ENCODE measurements around the gene SLC39A3. TPM values are rescaled to one million over a fixed set of nuclear protein-coding genes. Genes with fewer than 3 reads are reported as not detected.

Gene SLC39A3
- total and polyA plus RNA-seq, 8 donors: 18.3 to 33.6 (median 22.8) TPM

DNA sequence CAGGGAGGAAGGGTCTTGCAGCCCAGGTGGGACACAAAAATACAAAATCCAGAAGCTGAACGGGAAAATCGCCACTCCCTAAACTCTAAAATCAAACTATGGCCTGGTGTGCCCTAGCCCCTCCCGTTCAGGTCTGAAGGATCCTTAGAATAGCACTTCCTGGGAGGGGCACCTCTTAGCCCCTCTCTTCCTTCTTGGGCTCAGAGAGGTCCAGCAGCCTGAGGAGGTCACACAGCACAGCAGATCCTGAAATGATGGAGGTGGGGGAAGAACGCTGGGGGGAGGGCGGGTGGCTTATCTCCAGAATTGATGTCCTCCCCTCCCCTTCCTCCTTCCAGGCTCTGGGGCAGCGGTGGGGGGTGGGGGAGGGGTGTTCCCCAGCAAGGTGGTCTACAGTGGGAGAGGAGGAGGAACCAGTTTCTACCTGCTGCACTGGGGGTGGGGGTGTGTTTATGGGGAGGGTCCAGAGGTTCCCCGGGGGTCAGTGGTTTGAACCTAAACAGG lies 20.5 kb downstream of the SLC39A3 start:
- Histone ChIP-seq H3K4me3 (no peak overlapping the region), H3K9me3 (peaks cover 0 to 10% of the 10 kb centered on the region in 2 donors), H3K36me3 (no peaks in the 10 kb centered on the region), H3K27me3 (peaks cover 22 to 75% of the 10 kb centered on the region in 2 donors), H3K27ac (no peak overlapping the region), H3K4me1 (peaks cover 2 to 8% of the 10 kb centered on the region in 2 donors)
- TF ChIP-seq, protein P1, sequence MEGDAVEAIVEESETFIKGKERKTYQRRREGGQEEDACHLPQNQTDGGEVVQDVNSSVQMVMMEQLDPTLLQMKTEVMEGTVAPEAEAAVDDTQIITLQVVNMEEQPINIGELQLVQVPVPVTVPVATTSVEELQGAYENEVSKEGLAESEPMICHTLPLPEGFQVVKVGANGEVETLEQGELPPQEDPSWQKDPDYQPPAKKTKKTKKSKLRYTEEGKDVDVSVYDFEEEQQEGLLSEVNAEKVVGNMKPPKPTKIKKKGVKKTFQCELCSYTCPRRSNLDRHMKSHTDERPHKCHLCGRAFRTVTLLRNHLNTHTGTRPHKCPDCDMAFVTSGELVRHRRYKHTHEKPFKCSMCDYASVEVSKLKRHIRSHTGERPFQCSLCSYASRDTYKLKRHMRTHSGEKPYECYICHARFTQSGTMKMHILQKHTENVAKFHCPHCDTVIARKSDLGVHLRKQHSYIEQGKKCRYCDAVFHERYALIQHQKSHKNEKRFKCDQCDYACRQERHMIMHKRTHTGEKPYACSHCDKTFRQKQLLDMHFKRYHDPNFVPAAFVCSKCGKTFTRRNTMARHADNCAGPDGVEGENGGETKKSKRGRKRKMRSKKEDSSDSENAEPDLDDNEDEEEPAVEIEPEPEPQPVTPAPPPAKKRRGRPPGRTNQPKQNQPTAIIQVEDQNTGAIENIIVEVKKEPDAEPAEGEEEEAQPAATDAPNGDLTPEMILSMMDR (IDR thresholded peaks at IDR 0.05): no peak
- DNase-seq (no peak), ATAC-seq (no peak)
- intact Hi-C loops (cut with DNase I): no loop called here

DNA sequence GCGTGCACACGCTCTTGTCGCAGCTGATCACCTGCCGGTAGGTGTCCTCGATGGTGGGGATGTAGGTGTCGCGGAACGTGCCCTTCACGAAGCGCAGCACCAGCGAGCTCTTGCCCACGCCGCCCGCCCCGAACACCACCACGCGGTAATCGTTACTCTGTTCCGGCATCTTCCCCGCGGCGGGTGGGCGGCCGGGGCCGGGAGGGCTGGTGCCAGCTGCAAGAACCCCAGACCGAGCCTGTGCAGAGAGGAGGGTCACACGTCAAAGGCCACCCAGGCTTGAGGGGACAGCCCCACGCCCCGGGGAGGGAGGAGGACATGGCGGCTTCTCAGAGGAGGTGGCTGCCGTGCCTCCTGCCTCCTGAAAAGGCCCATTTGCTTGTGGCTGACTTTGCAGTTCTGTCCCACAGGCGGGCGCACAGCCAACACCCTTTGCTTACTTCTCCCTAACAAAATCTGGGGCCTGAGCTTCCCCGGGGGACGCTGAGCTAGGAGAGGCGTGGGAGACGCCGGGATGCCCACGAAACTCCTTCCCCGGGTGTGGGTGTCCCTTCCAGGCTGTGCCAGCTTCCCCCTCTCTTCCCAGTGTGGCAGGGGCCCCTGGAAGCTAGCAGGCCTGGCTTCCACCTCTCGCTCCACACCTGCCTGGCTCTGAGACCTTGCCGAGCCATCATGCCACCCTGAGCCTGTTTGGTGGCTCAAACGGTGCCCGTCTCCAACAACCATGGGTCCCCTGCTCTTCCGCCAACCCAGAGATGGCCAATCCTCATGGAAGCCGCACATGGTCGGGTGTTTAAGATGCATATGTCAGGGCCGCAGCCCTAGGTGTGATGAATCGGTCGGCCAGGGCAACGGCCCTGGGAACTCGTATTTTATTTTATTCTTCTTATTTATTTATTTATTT lies 21.9 kb downstream of the SLC39A3 start:
- Histone ChIP-seq H3K4me1 (peaks cover 2 to 8% of the 10 kb centered on the region in 2 donors), H3K36me3 (no peaks in the 10 kb centered on the region), H3K27ac (no peak overlapping the region), H3K4me3 (no peak overlapping the region), H3K27me3 (peaks cover 22 to 61% of the 10 kb centered on the region in 2 donors), H3K9me3 (peaks cover 0 to 10% of the 10 kb centered on the region in 2 donors)
- DNase-seq (no peak), ATAC-seq (no peak)
- TF ChIP-seq, protein P1 (IDR thresholded peaks at IDR 0.05): no peak
- intact Hi-C loops (cut with DNase I): no loop called here

DNA sequence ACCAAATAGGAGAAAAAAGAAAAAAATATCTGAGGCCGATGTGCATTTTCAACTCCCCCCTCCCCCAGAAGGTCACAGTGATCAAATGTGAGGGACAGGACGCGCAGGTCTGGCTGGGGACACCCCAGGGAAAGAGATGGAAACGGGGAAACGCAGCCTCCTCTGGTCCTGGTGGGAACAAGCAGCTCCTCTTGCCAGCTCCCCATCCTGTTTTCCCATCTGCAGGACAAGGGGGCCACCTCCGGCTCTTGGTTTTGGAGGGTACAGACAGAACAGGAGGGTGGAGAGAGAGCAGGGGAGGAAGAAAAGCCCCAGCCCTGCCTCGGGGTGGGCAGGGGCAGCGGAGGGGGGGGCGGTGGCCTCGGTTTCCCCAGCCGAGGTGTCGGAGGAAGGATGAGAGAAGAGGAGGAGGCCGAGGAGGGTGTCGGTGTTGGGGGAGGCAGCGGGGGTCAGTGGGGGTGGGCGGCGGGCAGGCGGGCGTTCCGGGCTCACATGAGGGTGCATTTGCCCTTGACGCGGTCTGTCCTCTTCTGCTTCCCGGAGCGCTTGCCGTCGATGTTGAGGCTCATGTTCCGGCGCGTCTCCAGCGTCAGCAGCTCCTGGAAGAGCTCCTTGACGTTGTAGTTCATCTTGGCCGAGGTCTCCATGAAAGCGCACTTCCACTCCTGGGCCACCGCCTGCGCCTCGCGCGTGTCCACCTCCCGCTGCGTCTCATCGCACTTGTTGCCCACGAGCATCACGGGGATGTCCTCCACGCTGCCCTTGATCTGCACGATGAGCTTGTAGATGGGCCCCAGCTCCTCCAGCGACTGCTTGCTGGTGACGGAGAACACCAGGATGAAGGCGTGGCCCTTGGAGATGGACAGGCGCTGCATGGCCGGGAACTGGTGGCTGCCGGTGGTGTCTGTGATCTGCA lies 22.8 kb downstream of the SLC39A3 start:
- intact Hi-C loops (cut with DNase I): no loop called here

DNA sequence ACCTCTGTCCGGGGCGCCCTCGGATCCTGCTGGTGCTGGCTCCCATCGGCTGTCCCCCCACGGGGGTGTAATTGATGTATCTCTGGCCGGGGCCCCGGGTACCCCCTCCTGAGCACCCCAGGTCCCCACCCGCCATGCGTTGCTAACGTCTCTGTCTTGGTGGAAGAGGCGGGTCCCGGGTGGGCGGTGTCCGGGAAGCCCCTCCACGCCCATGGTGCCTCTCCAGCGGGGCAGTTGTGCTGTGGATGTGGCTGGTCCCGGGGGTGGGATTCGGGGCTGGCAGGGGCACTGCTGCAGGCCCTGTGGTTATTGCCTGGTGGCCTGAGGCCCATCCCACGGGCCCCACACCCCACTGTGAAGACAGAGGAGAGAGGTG lies 23.6 kb downstream of the SLC39A3 start:
- H3K9me3 ChIP-seq: peaks cover 0 to 10% of the 10 kb centered on the region in 2 donors
- H3K4me3 ChIP-seq: no peak overlapping the region
- DNase-seq: no peak
- TF ChIP-seq, protein P1 (IDR thresholded peaks at IDR 0.05): no peak
- peaks cover 13 to 45% of the 10 kb centered on the region in 2 donors for H3K27me3 ChIP-seq
- no peak overlapping the region for H3K27ac ChIP-seq
- intact Hi-C loops (cut with DNase I): no loop called here
- no peaks in the 10 kb centered on the region for H3K36me3 ChIP-seq
- H3K4me1 ChIP-seq: peaks cover 2 to 8% of the 10 kb centered on the region in 2 donors
- ATAC-seq: no peak

More for the DNA sequence above, 22.8 kb downstream of the SLC39A3 start:
- Histone ChIP-seq H3K27me3 (peaks cover 19 to 52% of the 10 kb centered on the region in 2 donors), H3K9me3 (peaks cover 0 to 10% of the 10 kb centered on the region in 2 donors), H3K27ac (no peak overlapping the region), H3K4me3 (no peak overlapping the region), H3K36me3 (no peaks in the 10 kb centered on the region), H3K4me1 (peaks cover 2 to 8% of the 10 kb centered on the region in 2 donors)
- DNase-seq (no peak), ATAC-seq (no peak)
- TF ChIP-seq, protein P1 (IDR thresholded peaks at IDR 0.05): no peak

Measured in left lung (tissue), 10 donors.